SK-N-SH (cell line): ENCODE data around the gene KSR2. TPM values are rescaled to one million over a fixed set of nuclear protein-coding genes. Genes with fewer than 3 reads are reported as not detected.

Experiments used
- CTCF ChIA-PET: fragments of 300-600, 350-600 bp; formaldehyde crosslinking; extraction: SDS; loops from one replicate; lab custom pipeline; 2021; lab: Yijun Ruan, JAX
- POLR2A ChIA-PET: fragments of 350-600 bp; sonication (Branson Sonifier 250); formaldehyde crosslinking; extraction: SDS; loops from one replicate; lab custom pipeline; 2020; ENCODE audit warnings: antibody characterized with exemption, inconsistent platforms; lab: Yijun Ruan, JAX
- DNase-seq: peaks from one replicate; pipeline ENCODE4 v3.0.0; 2012
- H2AFZ ChIP-seq: fragments of 200-600 bp; sonication (generic); 2 replicates; pipeline ENCODE4 v1.8.1; 2016; ENCODE audit warnings: antibody characterized with exemption, mild to moderate bottlenecking, low read depth
- H3F3A ChIP-seq: fragments of 200-600 bp; sonication (generic); replicated peaks from 2 replicates; pipeline ENCODE3; 2016; ENCODE audit warnings: antibody characterized with exemption, mild to moderate bottlenecking; ENCODE audit not compliant: insufficient read depth
- H3K27ac ChIP-seq, 2 experiments: fragments of 200-500 bp in 1 of 2; fragments of 200-600 bp in 1 of 2; sonication (Bioruptor generic) in 1 of 2; sonication (generic), shearing (Covaris generic) in 1 of 2; 2 replicates each; pipeline versions ENCODE4 v1.5.1 to v1.6.1; 2014 to 2016; ENCODE audit warnings: low read depth in 2 of 2, inconsistent platforms in 1 of 2, low read length in 1 of 2, mild to moderate bottlenecking in 1 of 2, mixed read lengths in 1 of 2
- H3K27me3 ChIP-seq: fragments of 200-600 bp; sonication (generic), shearing (Covaris generic); 2 replicates; pipeline ENCODE4 v1.6.1; 2016; ENCODE audit warnings: mixed run types; ENCODE audit not compliant: insufficient read depth
- H3K36me3 ChIP-seq, 2 experiments: fragments of 200-500 bp in 1 of 2; fragments of 200-600 bp in 1 of 2; sonication (Bioruptor generic) in 1 of 2; sonication (generic) in 1 of 2; replicated peaks in 1 of 2; 2 replicates each; pipeline versions ENCODE3 to v1.5.1; 2014 to 2016; ENCODE audit warnings: low read length in 1 of 2, mild to moderate bottlenecking in 1 of 2; ENCODE audit not compliant: insufficient read depth in 2 of 2, control insufficient read depth in 1 of 2
- H3K4me1 ChIP-seq, 2 experiments: fragments of 200-500 bp in 1 of 2; fragments of 200-600 bp in 1 of 2; sonication (Bioruptor generic) in 1 of 2; sonication (generic), shearing (Covaris generic) in 1 of 2; 2 replicates each; pipeline versions ENCODE4 v1.5.1 to v1.6.1; 2014 to 2016; ENCODE audit warnings: low read depth in 1 of 2, low read length in 1 of 2, mixed run types in 1 of 2; ENCODE audit not compliant: insufficient read depth in 2 of 2, control insufficient read depth in 1 of 2
- H3K4me2 ChIP-seq: fragments of 200-600 bp; sonication (generic), shearing (Covaris generic); 2 replicates; pipeline ENCODE4 v1.6.1; 2017; ENCODE audit warnings: mixed run types
- H3K4me3 ChIP-seq, 2 experiments: fragments of 200-500 bp in 1 of 2; fragments of 200-600 bp in 1 of 2; sonication (Bioruptor generic) in 1 of 2; sonication (generic), shearing (Covaris generic) in 1 of 2; 2 replicates each; pipeline versions ENCODE4 v1.5.1 to v1.8.1; 2014 to 2016; ENCODE audit warnings: low read depth in 2 of 2, inconsistent platforms in 1 of 2, low read length in 1 of 2, mild to moderate bottlenecking in 1 of 2, mixed read lengths in 1 of 2, moderate library complexity in 1 of 2
- H3K79me2 ChIP-seq: fragments of 200-600 bp; sonication (generic); 2 replicates; pipeline ENCODE4 v1.8.1; 2017; ENCODE audit warnings: mild to moderate bottlenecking; ENCODE audit not compliant: insufficient read depth
- H3K9ac ChIP-seq: fragments of 200-600 bp; sonication (generic); 2 replicates; pipeline ENCODE4 v1.6.1; 2017; ENCODE audit warnings: mixed run types
- H3K9me2 ChIP-seq: fragments of 200-600 bp; sonication (generic); 2 replicates; pipeline ENCODE4 v1.6.1; 2017; ENCODE audit warnings: mixed run types
- H3K9me3 ChIP-seq: fragments of 200-600 bp; sonication (generic); 2 replicates; pipeline ENCODE4 v1.6.1; 2017; ENCODE audit warnings: mixed run types, mild to moderate bottlenecking, moderate library complexity
- H4K20me1 ChIP-seq: fragments of 200-600 bp; sonication (generic); 2 replicates; pipeline ENCODE4 v1.6.1; 2017; ENCODE audit warnings: mild to moderate bottlenecking, mixed run types; ENCODE audit not compliant: insufficient read depth
- CHD2 ChIP-seq: fragments of 150-350 bp; IDR thresholded peaks from 2 replicates; pipeline ENCODE4 v1.6.1; 2018; ENCODE audit warnings: low read length; ENCODE audit not compliant: partially characterized antibody
- CTCF ChIP-seq: fragments of 200-600 bp; sonication (generic); IDR thresholded peaks from 2 replicates; pipeline ENCODE4 v1.6.1; 2017; ENCODE audit warnings: antibody characterized with exemption, mild to moderate bottlenecking, moderate library complexity
- EP300 ChIP-seq, 2 experiments: IDR thresholded peaks; 2 replicates each; pipeline versions ENCODE4 v1.4.0 to v1.6.1; 2012; ENCODE audit warnings: borderline replicate concordance in 1 of 2, low read depth in 1 of 2, low read length in 1 of 2
- FOSL2 ChIP-seq: IDR thresholded peaks from 2 replicates; pipeline ENCODE4 v1.4.0; 2012; ENCODE audit warnings: low read depth, mild to moderate bottlenecking, moderate library complexity, borderline replicate concordance
- FOXJ3 ChIP-seq: sonication (generic); formaldehyde crosslinking; IDR thresholded peaks from 2 replicates; pipeline ENCODE4 v1.5.1; 2020; ENCODE audit warnings: mild to moderate bottlenecking, missing genetic modification reagents
- FOXM1 ChIP-seq: IDR thresholded peaks from 2 replicates; pipeline ENCODE4 v1.4.0; 2012; ENCODE audit warnings: low read depth, mild to moderate bottlenecking
- JUND ChIP-seq: IDR thresholded peaks from 2 replicates; pipeline ENCODE4 v1.4.0; 2012
- MAX ChIP-seq: IDR thresholded peaks from 2 replicates; pipeline ENCODE4 v1.4.0; 2012; ENCODE audit warnings: low read depth
- MEF2A ChIP-seq: IDR thresholded peaks from 2 replicates; pipeline ENCODE4 v1.4.0; 2012; ENCODE audit warnings: low read depth, borderline replicate concordance
- MXI1 ChIP-seq: IDR thresholded peaks from 2 replicates; pipeline ENCODE4 v1.6.1; 2012; ENCODE audit warnings: mild to moderate bottlenecking, low read depth, low read length, improper control_type of control experiment
- NFIC ChIP-seq: IDR thresholded peaks from 2 replicates; pipeline ENCODE4 v1.4.0; 2012; ENCODE audit warnings: borderline replicate concordance
- NRF1 ChIP-seq: IDR thresholded peaks from 2 replicates; pipeline ENCODE4 v1.6.1; 2012; ENCODE audit warnings: low read depth, mild to moderate bottlenecking, low read length
- PBX3 ChIP-seq: IDR thresholded peaks from 2 replicates; pipeline ENCODE4; 2012
- SIN3A ChIP-seq: IDR thresholded peaks from 2 replicates; pipeline ENCODE4 v1.6.1; 2012; ENCODE audit warnings: low read depth, mild to moderate bottlenecking, low read length, moderate library complexity, borderline replicate concordance
- SMC3 ChIP-seq: IDR thresholded peaks from 2 replicates; pipeline ENCODE4 v1.6.1; 2012; ENCODE audit warnings: low read depth, low read length, improper control_type of control experiment
- TAF1 ChIP-seq: IDR thresholded peaks from 2 replicates; pipeline ENCODE4 v1.6.1; 2012; ENCODE audit warnings: low read depth, mild to moderate bottlenecking, low read length, moderate library complexity, borderline replicate concordance
- TCF12 ChIP-seq: IDR thresholded peaks from 2 replicates; pipeline ENCODE4 v1.4.0; 2012
- YY1 ChIP-seq: IDR thresholded peaks from 2 replicates; pipeline ENCODE4 v1.4.0; 2012; ENCODE audit warnings: low read depth, mild to moderate bottlenecking
- WGBS: methylation state at CpG from one replicate; pipeline ENCODE4 v1.1.6; 2017; ENCODE audit warnings: low lambda C conversion rate; 5-methylcytosine and 5-hydroxymethylcytosine counted together
- polyA plus RNA-seq, 3 experiments: library from polyadenylated mRNA; depleted of rRNA; stranded (reverse); fragments of >200 nt; gene quantifications; 2 replicates each; pipeline ENCODE4 v1.2.3, GENCODE V29; 2012
- TF ChIP-seq, protein P1 (sequence below): IDR thresholded peaks from 2 replicates; pipeline ENCODE4 v1.4.0; 2012; ENCODE audit warnings: low read depth, borderline replicate concordance
- TF ChIP-seq, protein P2 (sequence below): fragments of 150-350 bp; IDR thresholded peaks from 2 replicates; pipeline ENCODE4 v1.6.1; 2017; ENCODE audit warnings: antibody characterized with exemption, low read length, low read depth, borderline replicate concordance
- TF ChIP-seq, protein P3 (sequence below): IDR thresholded peaks from 2 replicates; pipeline ENCODE4 v1.4.0; 2012; ENCODE audit warnings: low read depth, borderline replicate concordance

The KSR2 gene
- polyA plus RNA-seq, 1 of the 3 experiments (the other 2 are of a cell fraction): 0.12 TPM

GRCh38 chr12:117699118-117699517, 269.7 kb downstream of the KSR2 start:
- Histone ChIP-seq H4K20me1 (no peaks in the 10 kb centered on the region), H3K27ac (no peak overlapping the region), H3F3A (no peaks in the 10 kb centered on the region)
- 80% methylated on average over 1 of the region's 1 CpG for WGBS
- no peak for TF ChIP-seq MEF2A
- TF ChIP-seq FOXJ3 (CRISPR knock-in tag): no peak
- TF ChIP-seq FOSL2: no peak
- TF ChIP-seq EP300 (IDR thresholded peaks at IDR 0.05; ENCODE audit: borderline replicate concordance in 1 of 2, low read depth in 1 of 2, low read length in 1 of 2): no peak
- TF ChIP-seq, protein P1, sequence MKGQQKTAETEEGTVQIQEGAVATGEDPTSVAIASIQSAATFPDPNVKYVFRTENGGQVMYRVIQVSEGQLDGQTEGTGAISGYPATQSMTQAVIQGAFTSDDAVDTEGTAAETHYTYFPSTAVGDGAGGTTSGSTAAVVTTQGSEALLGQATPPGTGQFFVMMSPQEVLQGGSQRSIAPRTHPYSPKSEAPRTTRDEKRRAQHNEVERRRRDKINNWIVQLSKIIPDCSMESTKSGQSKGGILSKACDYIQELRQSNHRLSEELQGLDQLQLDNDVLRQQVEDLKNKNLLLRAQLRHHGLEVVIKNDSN: no peak
- TF ChIP-seq TCF12: no peak
- no peak for TF ChIP-seq NRF1
- no peak for TF ChIP-seq NFIC
- TF ChIP-seq MAX: no peak
- TF ChIP-seq FOXM1: no peak
- TF ChIP-seq MXI1: no peak
- TF ChIP-seq CTCF: no peak
- no peak for TF ChIP-seq PBX3
- no peak for TF ChIP-seq TAF1
- TF ChIP-seq, all 33 proteins: peak for 0
- DNase-seq: no peak
- Histone ChIP-seq H3K36me3 (no peaks in the 10 kb centered on the region), H3K4me3 (no peak overlapping the region), H3K4me2 (no peak overlapping the region), H3K27me3 (no peaks in the 10 kb centered on the region), H3K9me2 (no peaks in the 10 kb centered on the region), H2AFZ (no peak overlapping the region), H3K4me1 (no peaks in the 10 kb centered on the region; a peak in 1 of 4 replicates), H3K9ac (no peak overlapping the region), H3K79me2 (no peaks in the 10 kb centered on the region), H3K9me3 (no peaks in the 10 kb centered on the region)
- ChIA-PET CTCF (no interaction called here), POLR2A (no interaction called here)

DNA sequence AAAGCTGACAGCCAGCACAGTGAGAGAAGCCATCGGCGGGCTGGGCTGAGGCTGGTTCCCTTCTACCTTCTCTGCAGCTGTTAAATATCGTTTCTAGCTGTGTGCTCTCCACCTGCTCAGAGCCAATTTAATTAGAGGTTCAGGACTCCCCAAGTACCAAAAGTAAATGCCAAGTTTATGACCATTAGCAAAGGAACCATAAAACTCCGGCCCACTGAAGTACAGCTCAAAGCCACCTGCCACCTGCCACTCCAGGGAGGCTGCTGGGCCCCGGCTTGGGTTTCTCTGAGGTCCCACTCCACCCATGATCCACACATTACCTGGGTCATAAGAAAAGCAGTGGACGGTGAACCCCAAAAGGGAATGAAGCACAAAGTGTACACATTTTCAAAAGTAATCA, 272.8 kb downstream of the KSR2 start:
- Histone ChIP-seq H3K4me3 (no peak overlapping the region), H3K27me3 (no peaks in the 10 kb centered on the region), H3K36me3 (no peaks in the 10 kb centered on the region), H4K20me1 (no peaks in the 10 kb centered on the region), H3K4me2 (no peak overlapping the region), H3K27ac (no peak overlapping the region), H3K9me2 (no peaks in the 10 kb centered on the region), H3K9me3 (no peaks in the 10 kb centered on the region), H2AFZ (no peak overlapping the region), H3F3A (no peaks in the 10 kb centered on the region), H3K4me1 (no peaks in the 10 kb centered on the region; a peak in 1 of 4 replicates), H3K9ac (no peak overlapping the region), H3K79me2 (no peaks in the 10 kb centered on the region)
- CTCF ChIA-PET: interaction anchor here (0.6 to 1.2 kb wide), 7 partner anchors 9 to 154 kb away, joined by 3 to 5 read pairs (median 3); no protein-coding TSS in a partner anchor
- WGBS: 79% methylated on average over 4 of the region's 6 CpGs
- POLR2A ChIA-PET: no interaction called here
- DNase-seq: no peak
- no peak for TF ChIP-seq FOXM1
- TF ChIP-seq, protein P2, sequence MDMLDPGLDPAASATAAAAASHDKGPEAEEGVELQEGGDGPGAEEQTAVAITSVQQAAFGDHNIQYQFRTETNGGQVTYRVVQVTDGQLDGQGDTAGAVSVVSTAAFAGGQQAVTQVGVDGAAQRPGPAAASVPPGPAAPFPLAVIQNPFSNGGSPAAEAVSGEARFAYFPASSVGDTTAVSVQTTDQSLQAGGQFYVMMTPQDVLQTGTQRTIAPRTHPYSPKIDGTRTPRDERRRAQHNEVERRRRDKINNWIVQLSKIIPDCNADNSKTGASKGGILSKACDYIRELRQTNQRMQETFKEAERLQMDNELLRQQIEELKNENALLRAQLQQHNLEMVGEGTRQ: no peak
- no peak for TF ChIP-seq FOXJ3 (CRISPR knock-in tag)
- no peak for TF ChIP-seq FOSL2
- no peak for TF ChIP-seq SIN3A
- no peak for TF ChIP-seq YY1
- no peak for TF ChIP-seq NRF1
- TF ChIP-seq, protein P3, sequence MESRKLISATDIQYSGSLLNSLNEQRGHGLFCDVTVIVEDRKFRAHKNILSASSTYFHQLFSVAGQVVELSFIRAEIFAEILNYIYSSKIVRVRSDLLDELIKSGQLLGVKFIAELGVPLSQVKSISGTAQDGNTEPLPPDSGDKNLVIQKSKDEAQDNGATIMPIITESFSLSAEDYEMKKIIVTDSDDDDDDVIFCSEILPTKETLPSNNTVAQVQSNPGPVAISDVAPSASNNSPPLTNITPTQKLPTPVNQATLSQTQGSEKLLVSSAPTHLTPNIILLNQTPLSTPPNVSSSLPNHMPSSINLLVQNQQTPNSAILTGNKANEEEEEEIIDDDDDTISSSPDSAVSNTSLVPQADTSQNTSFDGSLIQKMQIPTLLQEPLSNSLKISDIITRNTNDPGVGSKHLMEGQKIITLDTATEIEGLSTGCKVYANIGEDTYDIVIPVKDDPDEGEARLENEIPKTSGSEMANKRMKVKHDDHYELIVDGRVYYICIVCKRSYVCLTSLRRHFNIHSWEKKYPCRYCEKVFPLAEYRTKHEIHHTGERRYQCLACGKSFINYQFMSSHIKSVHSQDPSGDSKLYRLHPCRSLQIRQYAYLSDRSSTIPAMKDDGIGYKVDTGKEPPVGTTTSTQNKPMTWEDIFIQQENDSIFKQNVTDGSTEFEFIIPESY: no peak
- no peak for TF ChIP-seq SMC3
- no peak for TF ChIP-seq CHD2
- no peak for TF ChIP-seq JUND
- TF ChIP-seq TAF1: no peak
